Measurements from ENCODE around the gene PSMG3. TPM values are rescaled to one million over a fixed set of nuclear protein-coding genes. Genes with fewer than 3 reads are reported as not detected.

Gene PSMG3
- total and polyA plus RNA-seq, 4 donors, result 14.1 to 45.2 (median 30.9) TPM

DNA sequence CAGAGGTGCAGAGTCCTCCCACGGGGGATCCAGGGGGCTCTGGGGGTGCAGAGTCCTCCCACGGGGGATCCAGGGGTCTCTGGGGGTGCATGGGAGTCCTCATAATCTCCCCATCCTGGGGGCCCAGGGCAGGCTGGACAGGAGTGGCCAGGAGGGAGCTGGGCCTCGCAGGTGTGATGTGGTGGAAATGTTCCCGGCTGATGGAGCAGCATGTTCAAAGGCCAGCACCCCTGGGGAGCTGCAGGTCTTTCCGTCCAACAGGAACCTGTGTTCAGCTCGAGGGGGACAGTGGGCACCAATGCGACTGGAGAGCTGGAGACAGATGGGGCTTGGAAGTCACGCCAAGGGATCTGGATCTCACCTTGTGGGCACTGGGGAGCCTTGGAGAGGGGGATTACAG is 38.5 kb upstream of the PSMG3 start:
- Histone ChIP-seq H3K4me1 (ENCODE audit: control insufficient read depth in 1 of 2, insufficient read depth in 2 of 2, low read length in 2 of 2) (no peaks in the 10 kb centered on the region), H3K4me3 (ENCODE audit: low read length in 2 of 2) (no peak overlapping the region), H3K9me3 (ENCODE audit: control insufficient read depth, low read length) (no peaks in the 10 kb centered on the region), H3K36me3 (ENCODE audit: control insufficient read depth in 1 of 2, insufficient read depth in 2 of 2, low read length in 1 of 2) (no peaks in the 10 kb centered on the region), H3K27ac (ENCODE audit: low read depth in 1 of 2, low read length in 2 of 2) (no peak overlapping the region), H3K27me3 (ENCODE audit: control insufficient read depth in 1 of 2, insufficient read depth in 2 of 2, low read length in 1 of 2) (no peaks in the 10 kb centered on the region)
- WGBS, 2 donors, result 87 to 88% methylated on average over 8 of the region's 8 CpGs
- peak in 1 of 2 donors; percentile 41 for DNase-seq
- intact Hi-C loops (cut with DNase I), result no loop called here
- ATAC-seq (ENCODE audit: low FRiP score), result no peak

DNA sequence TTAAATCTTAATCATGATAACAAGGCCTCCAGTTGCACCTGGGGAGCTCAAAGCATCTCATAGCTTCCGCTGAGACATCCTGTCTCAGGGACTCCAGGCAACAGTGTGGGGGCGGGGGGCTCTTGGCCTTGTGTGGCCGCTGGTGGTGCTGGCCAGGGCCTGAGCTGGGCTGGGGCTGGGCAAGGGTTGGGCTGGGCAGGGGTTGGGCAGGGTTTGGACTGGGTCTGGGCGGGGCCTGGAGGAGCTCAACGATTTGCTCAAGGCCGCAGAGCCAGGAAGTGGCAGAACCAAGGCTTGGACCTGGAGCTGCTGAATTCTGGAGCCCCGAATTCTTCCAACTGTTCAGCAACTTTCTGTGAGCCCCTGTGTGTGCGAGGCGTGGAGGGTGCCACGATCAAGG is 37.9 kb upstream of the PSMG3 start:
- Histone ChIP-seq H3K9me3 (ENCODE audit: control insufficient read depth, low read length) (no peaks in the 10 kb centered on the region), H3K36me3 (ENCODE audit: control insufficient read depth in 1 of 2, insufficient read depth in 2 of 2, low read length in 1 of 2) (no peaks in the 10 kb centered on the region), H3K27me3 (ENCODE audit: control insufficient read depth in 1 of 2, insufficient read depth in 2 of 2, low read length in 1 of 2) (no peaks in the 10 kb centered on the region), H3K27ac (ENCODE audit: low read depth in 1 of 2, low read length in 2 of 2) (no peak overlapping the region), H3K4me1 (ENCODE audit: control insufficient read depth in 1 of 2, insufficient read depth in 2 of 2, low read length in 2 of 2) (no peaks in the 10 kb centered on the region), H3K4me3 (ENCODE audit: low read length in 2 of 2) (no peak overlapping the region)
- DNase-seq, result peak in 1 of 2 donors; percentile 35
- ATAC-seq (ENCODE audit: low FRiP score), result no peak
- WGBS, 2 donors, result 67 to 72% methylated on average over 7 to 10 of the region's 10 CpGs
- intact Hi-C loops (cut with DNase I), result no loop called here

- intact Hi-C loops (cut with DNase I), result no loop called here
- DNase-seq, result no peak
- H3K36me3 ChIP-seq (ENCODE audit: control insufficient read depth in 1 of 2, insufficient read depth in 2 of 2, low read length in 1 of 2), result no peaks in the 10 kb centered on the region
- H3K4me3 ChIP-seq (ENCODE audit: low read length in 2 of 2), result no peak overlapping the region
- H3K27me3 ChIP-seq (ENCODE audit: control insufficient read depth in 1 of 2, insufficient read depth in 2 of 2, low read length in 1 of 2), result no peaks in the 10 kb centered on the region
- 58 to 59% methylated on average over 6 to 7 of the region's 7 CpGs for WGBS, 2 donors
- no peaks in the 10 kb centered on the region for H3K9me3 ChIP-seq (ENCODE audit: control insufficient read depth, low read length)
- no peak overlapping the region for H3K27ac ChIP-seq (ENCODE audit: low read depth in 1 of 2, low read length in 2 of 2)
- H3K4me1 ChIP-seq (ENCODE audit: control insufficient read depth in 1 of 2, insufficient read depth in 2 of 2, low read length in 2 of 2), result no peaks in the 10 kb centered on the region
- ATAC-seq (ENCODE audit: low FRiP score), result no peak
These were observed 37.2 kb upstream of the PSMG3 start for GRCh38 chr7:1607001-1607400.

DNA sequence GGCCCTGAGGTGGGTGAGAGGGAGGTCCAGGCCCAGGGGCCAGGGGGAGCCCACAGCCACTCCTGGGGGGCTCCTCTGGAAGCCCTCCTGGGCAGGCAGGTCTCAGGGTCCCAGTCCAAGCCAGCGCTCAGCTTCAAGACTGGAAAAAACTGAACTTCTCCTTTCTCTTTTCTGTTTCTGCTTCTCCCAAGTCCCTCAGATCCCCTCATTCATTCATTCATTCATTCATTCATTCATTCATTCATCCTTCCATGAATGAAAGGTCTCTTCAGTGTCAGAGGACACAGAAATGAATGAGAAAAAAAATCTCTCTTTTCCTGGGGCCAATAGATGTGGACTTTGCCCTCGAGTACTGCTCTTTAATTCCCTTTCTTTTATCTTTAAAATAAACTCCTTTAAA is 34.6 kb upstream of the PSMG3 start:
- Histone ChIP-seq H3K27ac (ENCODE audit: low read depth in 1 of 2, low read length in 2 of 2) (no peak overlapping the region), H3K9me3 (ENCODE audit: control insufficient read depth, low read length) (no peaks in the 10 kb centered on the region), H3K27me3 (ENCODE audit: control insufficient read depth in 1 of 2, insufficient read depth in 2 of 2, low read length in 1 of 2) (no peaks in the 10 kb centered on the region), H3K4me1 (ENCODE audit: control insufficient read depth in 1 of 2, insufficient read depth in 2 of 2, low read length in 2 of 2) (no peaks in the 10 kb centered on the region), H3K4me3 (ENCODE audit: low read length in 2 of 2) (no peak overlapping the region), H3K36me3 (ENCODE audit: control insufficient read depth in 1 of 2, insufficient read depth in 2 of 2, low read length in 1 of 2) (no peaks in the 10 kb centered on the region)
- intact Hi-C loops (cut with DNase I), result no loop called here
- ATAC-seq (ENCODE audit: low FRiP score), result no peak
- WGBS, 2 donors, result 49 to 64% methylated on average over 2 of the region's 2 CpGs
- no peak for DNase-seq

DNA sequence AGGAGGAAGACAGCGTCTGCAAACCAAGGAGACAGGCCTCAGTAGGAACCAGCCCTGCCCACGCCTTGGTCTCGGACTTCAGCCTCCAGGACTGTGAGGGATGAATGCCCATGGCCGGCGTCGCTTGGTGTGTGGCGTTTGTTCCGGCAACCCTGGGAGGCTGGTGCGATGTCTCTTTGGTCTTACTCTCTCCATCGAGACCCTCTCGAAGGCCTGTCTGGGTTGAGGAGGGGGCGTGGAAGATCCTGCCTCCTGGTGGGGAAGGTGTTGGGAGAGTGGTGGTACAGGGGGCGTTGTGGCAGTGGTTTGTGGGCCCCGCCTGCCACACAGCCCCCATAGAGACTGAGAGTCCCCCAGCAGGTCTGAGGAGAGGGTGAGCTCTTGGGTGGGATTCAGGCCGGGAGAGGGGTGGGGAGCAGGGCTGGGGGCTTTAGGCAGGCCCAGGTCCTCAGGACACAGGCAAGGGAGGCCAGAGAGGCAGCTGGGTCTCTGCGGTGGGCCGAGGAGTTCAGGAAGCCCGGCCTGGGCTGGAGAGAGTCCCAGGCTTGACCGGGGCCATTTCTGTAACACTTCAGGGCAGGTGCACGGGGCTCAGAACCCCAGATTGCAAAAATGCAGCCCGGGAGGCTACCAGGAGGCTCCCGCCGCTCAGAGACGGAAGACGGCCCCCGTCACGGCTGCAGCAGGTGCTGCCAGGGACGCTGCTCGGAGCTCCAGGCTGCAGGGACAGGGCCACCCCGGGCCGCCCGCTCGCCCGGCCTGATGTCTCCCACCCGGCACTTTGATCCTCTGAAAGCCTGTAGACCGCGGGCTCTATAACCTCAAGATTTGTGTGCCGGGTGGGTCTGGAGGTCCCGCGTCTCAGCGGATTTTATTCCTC is 33.8 kb upstream of the PSMG3 start:
- Histone ChIP-seq H3K36me3 (ENCODE audit: control insufficient read depth in 1 of 2, insufficient read depth in 2 of 2, low read length in 1 of 2) (no peaks in the 10 kb centered on the region), H3K27me3 (ENCODE audit: control insufficient read depth in 1 of 2, insufficient read depth in 2 of 2, low read length in 1 of 2) (no peaks in the 10 kb centered on the region), H3K27ac (ENCODE audit: low read depth in 1 of 2, low read length in 2 of 2) (no peak overlapping the region), H3K9me3 (ENCODE audit: control insufficient read depth, low read length) (no peaks in the 10 kb centered on the region), H3K4me3 (ENCODE audit: low read length in 2 of 2) (no peak overlapping the region), H3K4me1 (ENCODE audit: control insufficient read depth in 1 of 2, insufficient read depth in 2 of 2, low read length in 2 of 2) (no peaks in the 10 kb centered on the region)
- no peak for DNase-seq
- intact Hi-C loops (cut with DNase I), result no loop called here
- no peak for ATAC-seq (ENCODE audit: low FRiP score)
- 76% methylated on average over 41 of the region's 41 CpGs for WGBS, 2 donors

DNA sequence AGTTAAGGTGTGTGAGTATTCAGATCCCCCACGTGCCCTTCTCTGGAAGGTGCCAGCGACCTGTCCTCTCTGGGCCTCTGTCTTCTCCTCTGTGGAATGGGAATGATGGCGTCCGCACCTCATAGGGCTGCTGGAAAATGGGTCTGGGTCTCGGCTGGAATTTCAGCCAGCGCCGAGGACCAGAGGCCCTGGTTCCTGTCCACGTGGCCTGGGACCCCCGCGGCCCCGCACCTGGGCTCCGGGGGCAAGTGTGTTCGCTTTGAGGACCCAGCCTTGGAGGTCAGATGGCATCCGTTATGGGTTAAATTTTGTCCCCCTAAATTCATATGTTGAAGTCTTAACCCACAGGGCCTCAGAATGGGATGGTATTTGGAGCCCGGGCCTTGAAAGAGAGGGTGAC is 32.6 kb upstream of the PSMG3 start:
- intact Hi-C loops (cut with DNase I), result no loop called here
- no peaks in the 10 kb centered on the region for H3K36me3 ChIP-seq (ENCODE audit: control insufficient read depth in 1 of 2, insufficient read depth in 2 of 2, low read length in 1 of 2)
- no peak for DNase-seq
- H3K9me3 ChIP-seq (ENCODE audit: control insufficient read depth, low read length), result no peaks in the 10 kb centered on the region
- WGBS, 2 donors, result 92 to 94% methylated on average over 15 of the region's 15 CpGs
- ATAC-seq (ENCODE audit: low FRiP score), result no peak
- H3K4me3 ChIP-seq (ENCODE audit: low read length in 2 of 2), result no peak overlapping the region
- H3K4me1 ChIP-seq (ENCODE audit: control insufficient read depth in 1 of 2, insufficient read depth in 2 of 2, low read length in 2 of 2), result no peaks in the 10 kb centered on the region
- no peak overlapping the region for H3K27ac ChIP-seq (ENCODE audit: low read depth in 1 of 2, low read length in 2 of 2)
- no peaks in the 10 kb centered on the region for H3K27me3 ChIP-seq (ENCODE audit: control insufficient read depth in 1 of 2, insufficient read depth in 2 of 2, low read length in 1 of 2)

DNA sequence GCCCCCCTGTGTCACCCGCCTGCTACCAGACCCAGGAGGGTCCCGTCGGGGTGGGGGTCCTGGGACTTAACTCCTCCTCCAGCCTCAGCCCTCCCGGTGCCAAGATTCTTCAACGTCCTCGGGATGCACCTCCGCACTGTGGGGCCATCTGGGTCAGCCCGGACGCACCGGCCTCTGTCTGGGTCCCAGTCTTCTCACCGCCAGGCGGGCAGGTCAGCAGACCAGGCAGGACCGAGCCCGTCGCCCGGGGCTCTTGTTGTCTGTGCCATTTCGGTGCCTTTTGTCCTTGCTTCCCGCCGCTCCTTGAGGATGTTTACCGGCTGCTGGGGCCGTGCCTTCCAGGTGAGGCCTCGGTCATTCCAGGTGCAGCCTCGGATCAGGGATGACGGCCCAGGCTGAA is 32.1 kb upstream of the PSMG3 start:
- Histone ChIP-seq H3K4me3 (ENCODE audit: low read length in 2 of 2) (no peak overlapping the region), H3K36me3 (ENCODE audit: control insufficient read depth in 1 of 2, insufficient read depth in 2 of 2, low read length in 1 of 2) (no peaks in the 10 kb centered on the region), H3K27me3 (ENCODE audit: control insufficient read depth in 1 of 2, insufficient read depth in 2 of 2, low read length in 1 of 2) (no peaks in the 10 kb centered on the region), H3K9me3 (ENCODE audit: control insufficient read depth, low read length) (no peaks in the 10 kb centered on the region), H3K4me1 (ENCODE audit: control insufficient read depth in 1 of 2, insufficient read depth in 2 of 2, low read length in 2 of 2) (no peaks in the 10 kb centered on the region), H3K27ac (ENCODE audit: low read depth in 1 of 2, low read length in 2 of 2) (no peak overlapping the region)
- intact Hi-C loops (cut with DNase I), result no loop called here
- DNase-seq, result no peak
- WGBS, 2 donors, result 84 to 85% methylated on average over 24 of the region's 24 CpGs
- ATAC-seq (ENCODE audit: low FRiP score), result peak; percentile 46

DNA sequence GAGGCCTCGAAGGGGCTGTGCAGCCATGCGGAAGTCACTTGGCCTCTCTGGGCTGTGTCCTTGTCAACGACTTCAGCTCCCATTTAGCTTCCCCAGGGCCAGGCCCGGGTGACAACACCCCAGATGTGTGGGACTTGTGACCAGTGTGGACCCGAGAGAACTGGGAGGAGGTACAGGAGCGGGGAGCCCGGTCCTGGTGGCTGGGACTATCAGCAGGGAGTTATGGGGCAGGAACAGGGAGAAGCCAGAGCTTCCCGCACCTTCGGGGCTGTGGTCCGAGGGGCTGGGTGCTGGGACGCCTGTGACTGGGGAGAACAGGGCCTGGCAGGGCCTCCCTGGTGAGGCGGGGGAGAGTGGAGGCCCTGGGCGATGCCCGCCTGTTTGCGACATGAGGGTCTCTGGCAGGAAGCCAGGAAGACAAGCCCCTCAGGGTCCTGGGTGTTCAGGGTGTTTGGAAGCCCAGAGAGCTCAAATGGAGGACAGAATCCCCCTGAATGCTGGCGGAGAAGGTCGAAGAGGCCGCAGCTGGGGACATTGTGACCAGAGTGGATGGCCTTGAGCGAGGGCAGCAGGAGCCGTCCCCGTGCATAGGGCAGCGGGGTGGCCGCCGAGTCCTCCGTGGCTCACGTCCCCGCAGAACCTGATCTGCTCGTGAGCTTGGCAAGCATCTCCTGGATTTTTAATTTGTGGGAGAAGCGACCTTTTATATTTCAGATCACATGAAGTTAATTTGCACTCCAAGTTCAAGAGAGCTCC is 30.0 kb upstream of the PSMG3 start:
- intact Hi-C loops (cut with DNase I), result no loop called here
- no peaks in the 10 kb centered on the region for H3K36me3 ChIP-seq (ENCODE audit: control insufficient read depth in 1 of 2, insufficient read depth in 2 of 2, low read length in 1 of 2)
- no peaks in the 10 kb centered on the region for H3K9me3 ChIP-seq (ENCODE audit: control insufficient read depth, low read length)
- DNase-seq (no peak), ATAC-seq (ENCODE audit: low FRiP score) (no peak)
- 82 to 83% methylated on average over 29 of the region's 29 CpGs for WGBS, 2 donors
- H3K4me1 ChIP-seq (ENCODE audit: control insufficient read depth in 1 of 2, insufficient read depth in 2 of 2, low read length in 2 of 2), result no peaks in the 10 kb centered on the region
- H3K27me3 ChIP-seq (ENCODE audit: control insufficient read depth in 1 of 2, insufficient read depth in 2 of 2, low read length in 1 of 2), result no peaks in the 10 kb centered on the region
- no peak overlapping the region for H3K4me3 ChIP-seq (ENCODE audit: low read length in 2 of 2)
- no peak overlapping the region for H3K27ac ChIP-seq (ENCODE audit: low read depth in 1 of 2, low read length in 2 of 2)

Measured in aorta (tissue), 5 donors.